HL-60/S4 (cell line): ENCODE results near the gene GMDS.

Experiments used
- in situ Hi-C: fragments of 300-500 bp; cut with MboI; formaldehyde crosslinking; loops from 2 replicates; pipeline ENCODE4 v1.14.3; 2022; ENCODE audit warnings: low sequenced_read_pairs

GMDS gene

GRCh38 chr6:2209226-2209809, 36.1 kb downstream of the GMDS start:
- in situ Hi-C loops = no loop called here

GRCh38 chr6:2208468-2208867, 36.9 kb downstream of the GMDS start:
- in situ Hi-C loops = no loop called here

- in situ Hi-C loops = no loop called here
Observed at GRCh38 chr6:2205396-2205795, 40.0 kb downstream of the GMDS start.

- in situ Hi-C loops = no loop called here
Observed at GRCh38 chr6:2204272-2204671, 41.1 kb downstream of the GMDS start.

GRCh38 chr6:2203264-2203663, 42.1 kb downstream of the GMDS start:
- in situ Hi-C loops = no loop called here

- in situ Hi-C loops = no loop called here
Observed at GRCh38 chr6:2197984-2198383, 47.4 kb downstream of the GMDS start.

GRCh38 chr6:2197177-2197671, 48.2 kb downstream of the GMDS start:
- in situ Hi-C loops = no loop called here

GRCh38 chr6:2196079-2196679, 49.2 kb downstream of the GMDS start:
- in situ Hi-C loops = no loop called here

GRCh38 chr6:2194643-2195042, 50.8 kb downstream of the GMDS start:
- in situ Hi-C loops = no loop called here

GRCh38 chr6:2193931-2194330, 51.5 kb downstream of the GMDS start:
- in situ Hi-C loops = no loop called here

- in situ Hi-C loops = no loop called here
Observed at GRCh38 chr6:2192976-2193375, 52.4 kb downstream of the GMDS start.

GRCh38 chr6:2191390-2191740, 54.0 kb downstream of the GMDS start:
- in situ Hi-C loops = no loop called here

- in situ Hi-C loops = no loop called here
Observed at GRCh38 chr6:2190661-2191389, 54.6 kb downstream of the GMDS start.

GRCh38 chr6:2188856-2189384, 56.5 kb downstream of the GMDS start:
- in situ Hi-C loops = no loop called here

GRCh38 chr6:2188397-2188796, 57.0 kb downstream of the GMDS start:
- in situ Hi-C loops = no loop called here

- in situ Hi-C loops = no loop called here
Observed at GRCh38 chr6:2187826-2188225, 57.6 kb downstream of the GMDS start.

- in situ Hi-C loops = no loop called here
Observed at GRCh38 chr6:2186516-2186915, 58.9 kb downstream of the GMDS start.

- in situ Hi-C loops = no loop called here
Observed at GRCh38 chr6:2185466-2185865, 59.9 kb downstream of the GMDS start.

GRCh38 chr6:2184700-2185455, 60.5 kb downstream of the GMDS start:
- in situ Hi-C loops = no loop called here

- in situ Hi-C loops = no loop called here
Observed at GRCh38 chr6:2183752-2184151, 61.7 kb downstream of the GMDS start.

- in situ Hi-C loops = no loop called here
Observed at GRCh38 chr6:2183246-2183645, 62.2 kb downstream of the GMDS start.
